NB4 (cell line): ENCODE data around the gene GRAMD4.
A peak's percentile ranks its signal among the peaks of the same experiment; 100 is the strongest.
"Not testable (repeated sequence)": the region's sequence is repeated elsewhere in the genome, so short reads cannot be mapped to it uniquely, and the experiment has no call there.

ENCODE experiments used
- DNase-seq: peaks from one replicate; pipeline ENCODE4 v3.0.0; 2010; ENCODE audit warnings: low read depth
- H3K4me3 ChIP-seq: one replicate; pipeline ENCODE4 v1.5.1; 2011; ENCODE audit warnings: mild to moderate bottlenecking, low read depth, low read length, moderate library complexity
- MYC ChIP-seq: IDR thresholded peaks from 2 replicates; pipeline ENCODE4 v1.6.1; 2011; ENCODE audit warnings: low read depth, low read length
- POLR2A ChIP-seq: IDR thresholded peaks from 2 replicates; pipeline ENCODE4 v1.6.1; 2011; ENCODE audit warnings: mild to moderate bottlenecking; ENCODE audit not compliant: insufficient read length; ENCODE audit errors: extremely low read depth
- TF ChIP-seq, protein P1 (sequence below): IDR thresholded peaks from 2 replicates; pipeline ENCODE4 v1.6.1; 2011; ENCODE audit warnings: low read depth, low read length
- TF ChIP-seq, protein P2 (sequence below): IDR thresholded peaks from one replicate; pipeline ENCODE4 v1.5.1; 2012; ENCODE audit warnings: low read depth, low read length

The GRAMD4 gene

DNA sequence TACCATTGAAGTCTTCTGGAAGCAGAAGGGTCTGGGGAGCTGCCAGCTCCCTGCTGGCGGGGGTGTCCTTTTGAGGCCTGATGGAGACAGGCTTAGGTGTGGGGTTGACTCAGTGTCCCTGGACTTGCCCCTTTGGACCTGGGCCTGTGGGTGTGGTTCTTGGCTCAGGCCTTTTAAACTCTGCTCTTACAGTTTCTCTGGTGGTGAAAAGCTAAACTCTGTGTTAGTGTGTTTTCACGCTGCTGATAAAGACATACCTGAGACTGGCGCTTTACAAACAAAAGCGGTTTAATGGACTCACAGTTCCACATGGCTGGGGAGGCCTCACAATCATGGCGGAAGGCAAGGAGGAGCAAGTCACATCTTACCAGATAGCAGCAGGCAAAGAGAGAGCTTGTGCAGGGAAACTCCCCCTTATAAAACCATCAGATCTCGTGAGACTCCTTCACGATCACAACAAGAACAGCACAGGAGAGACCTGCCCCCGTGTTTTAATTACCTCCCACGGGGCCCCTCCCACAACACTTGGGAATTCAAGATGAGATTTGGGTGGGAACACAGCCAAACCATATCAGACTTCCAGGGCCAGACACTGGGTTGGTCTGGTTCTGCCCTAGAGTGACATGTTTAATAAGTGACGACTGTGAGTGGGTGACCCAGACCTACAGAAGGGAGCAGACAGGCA, 26.5 kb downstream of the GRAMD4 start:
- no peak for TF ChIP-seq MYC
- TF ChIP-seq POLR2A: no peak
- no peak overlapping the region for H3K4me3 ChIP-seq
- DNase-seq: no peak

DNA sequence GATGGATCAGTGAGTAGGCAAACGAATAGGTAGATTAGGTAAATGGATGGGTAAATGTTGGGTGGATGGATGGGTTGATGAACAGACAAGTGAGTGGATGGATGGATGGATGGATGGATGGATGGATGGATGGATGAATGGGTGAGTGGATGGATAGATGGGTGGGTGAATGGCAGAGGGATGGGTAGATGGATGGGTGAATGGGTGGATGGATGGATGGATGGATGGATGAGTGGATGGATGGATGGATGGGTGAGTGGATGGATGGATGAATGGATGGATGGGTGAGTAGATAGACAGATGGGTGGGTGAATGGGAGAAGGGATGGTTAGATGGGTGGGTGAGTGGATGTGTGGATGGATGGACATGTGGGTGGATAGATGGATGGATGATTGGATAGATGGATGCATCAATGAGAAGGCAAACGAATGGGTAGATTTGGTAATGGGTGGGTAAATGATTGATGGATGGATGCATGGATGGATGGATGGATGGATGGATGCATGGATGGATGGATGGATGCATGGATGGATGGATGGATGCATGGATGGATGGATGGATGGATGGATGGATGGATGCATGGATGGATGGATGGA, 28.1 kb downstream of the GRAMD4 start:
- not testable (repeated sequence) for H3K4me3 ChIP-seq, DNase-seq

DNA sequence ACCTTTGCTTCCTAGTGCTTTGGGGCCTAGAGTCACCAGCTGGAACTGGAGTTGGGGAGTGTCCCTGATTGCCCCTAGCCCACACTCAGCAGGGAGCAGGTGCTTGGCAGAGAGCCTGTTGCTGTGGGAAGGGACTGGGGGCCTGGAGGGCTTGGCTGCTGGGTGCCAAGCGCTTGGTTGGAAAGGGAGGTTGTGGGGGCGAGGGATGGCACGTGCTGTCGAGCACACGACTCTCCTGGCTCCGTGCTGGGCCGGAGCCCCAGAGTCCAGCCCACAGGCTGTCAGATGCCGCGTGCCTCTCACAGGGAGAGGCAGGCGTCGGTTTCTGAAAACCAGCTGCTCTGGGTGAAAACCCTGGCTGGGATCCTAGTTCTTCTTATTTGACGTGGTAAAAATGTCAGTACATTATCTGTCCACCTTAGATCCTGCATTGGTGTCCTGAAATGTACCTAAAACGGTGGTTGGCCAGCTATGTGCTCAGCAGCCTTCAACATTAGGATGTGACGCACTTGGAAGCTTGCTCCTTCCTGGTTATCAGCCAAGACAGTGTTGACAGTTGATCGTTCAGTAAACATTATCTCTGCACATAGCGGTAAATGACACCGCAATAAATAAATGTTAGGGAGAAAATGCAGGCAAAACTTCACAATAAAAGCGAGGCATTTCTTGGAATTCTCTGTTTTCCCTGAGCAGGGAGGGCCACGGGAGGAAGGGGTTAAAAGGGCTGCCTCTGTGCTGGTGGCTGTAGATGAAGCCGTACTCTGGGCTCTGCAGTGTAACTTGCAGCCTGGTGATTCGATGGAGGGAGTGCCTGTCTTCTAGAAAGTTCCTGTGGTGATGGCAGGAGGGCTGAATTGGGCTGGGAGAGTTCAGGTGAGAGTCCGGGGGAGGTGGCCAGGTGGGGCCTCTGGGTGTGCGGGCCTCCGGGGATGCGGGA, 29.2 kb downstream of the GRAMD4 start:
- no peak overlapping the region for H3K4me3 ChIP-seq
- TF ChIP-seq POLR2A: no peak
- TF ChIP-seq, protein P1, sequence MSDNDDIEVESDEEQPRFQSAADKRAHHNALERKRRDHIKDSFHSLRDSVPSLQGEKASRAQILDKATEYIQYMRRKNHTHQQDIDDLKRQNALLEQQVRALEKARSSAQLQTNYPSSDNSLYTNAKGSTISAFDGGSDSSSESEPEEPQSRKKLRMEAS: no peak
- TF ChIP-seq, protein P2, sequence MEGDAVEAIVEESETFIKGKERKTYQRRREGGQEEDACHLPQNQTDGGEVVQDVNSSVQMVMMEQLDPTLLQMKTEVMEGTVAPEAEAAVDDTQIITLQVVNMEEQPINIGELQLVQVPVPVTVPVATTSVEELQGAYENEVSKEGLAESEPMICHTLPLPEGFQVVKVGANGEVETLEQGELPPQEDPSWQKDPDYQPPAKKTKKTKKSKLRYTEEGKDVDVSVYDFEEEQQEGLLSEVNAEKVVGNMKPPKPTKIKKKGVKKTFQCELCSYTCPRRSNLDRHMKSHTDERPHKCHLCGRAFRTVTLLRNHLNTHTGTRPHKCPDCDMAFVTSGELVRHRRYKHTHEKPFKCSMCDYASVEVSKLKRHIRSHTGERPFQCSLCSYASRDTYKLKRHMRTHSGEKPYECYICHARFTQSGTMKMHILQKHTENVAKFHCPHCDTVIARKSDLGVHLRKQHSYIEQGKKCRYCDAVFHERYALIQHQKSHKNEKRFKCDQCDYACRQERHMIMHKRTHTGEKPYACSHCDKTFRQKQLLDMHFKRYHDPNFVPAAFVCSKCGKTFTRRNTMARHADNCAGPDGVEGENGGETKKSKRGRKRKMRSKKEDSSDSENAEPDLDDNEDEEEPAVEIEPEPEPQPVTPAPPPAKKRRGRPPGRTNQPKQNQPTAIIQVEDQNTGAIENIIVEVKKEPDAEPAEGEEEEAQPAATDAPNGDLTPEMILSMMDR: no peak
- DNase-seq: no peak

DNA sequence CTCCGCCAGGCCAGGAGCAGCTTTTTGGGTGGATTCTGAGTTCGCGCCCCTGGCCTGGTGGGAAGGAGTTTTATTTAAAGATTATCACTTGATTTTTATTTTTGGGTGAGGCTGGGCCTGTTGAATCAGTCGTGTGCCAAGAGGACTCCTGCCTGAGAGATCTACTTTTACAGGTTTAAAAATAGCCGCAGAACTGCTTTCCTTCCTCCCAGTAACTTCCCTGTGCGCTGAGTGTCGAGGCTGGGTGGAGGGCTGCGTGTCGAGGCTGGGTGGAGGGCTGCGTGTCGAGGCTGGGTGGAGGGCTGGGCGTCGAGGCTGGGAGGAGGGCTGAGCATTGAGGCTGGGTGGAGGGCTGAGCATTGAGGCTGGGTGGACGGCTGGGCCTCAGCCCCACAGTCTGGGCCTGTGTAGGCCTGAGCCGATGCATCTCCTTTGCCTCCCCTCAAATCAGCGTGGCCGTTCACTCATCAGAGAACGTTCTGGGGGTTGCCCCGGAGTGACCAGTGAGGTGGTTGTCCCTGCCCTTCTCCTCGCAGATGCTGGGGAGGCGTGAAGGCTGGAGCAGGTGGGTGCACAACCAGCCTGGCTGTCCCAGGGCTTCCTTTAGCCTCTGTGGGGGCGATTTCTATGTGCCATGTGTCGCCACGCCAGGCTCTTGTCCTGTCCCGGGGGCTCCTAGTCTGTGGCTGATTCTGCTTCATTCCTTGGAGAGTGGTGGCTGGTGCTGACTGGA, 30.1 kb downstream of the GRAMD4 start:
- TF ChIP-seq, protein P1: no peak
- TF ChIP-seq MYC: no peak
- TF ChIP-seq, protein P2: no peak
- TF ChIP-seq POLR2A: no peak
- no peak for DNase-seq
- H3K4me3 ChIP-seq: no peak overlapping the region

DNA sequence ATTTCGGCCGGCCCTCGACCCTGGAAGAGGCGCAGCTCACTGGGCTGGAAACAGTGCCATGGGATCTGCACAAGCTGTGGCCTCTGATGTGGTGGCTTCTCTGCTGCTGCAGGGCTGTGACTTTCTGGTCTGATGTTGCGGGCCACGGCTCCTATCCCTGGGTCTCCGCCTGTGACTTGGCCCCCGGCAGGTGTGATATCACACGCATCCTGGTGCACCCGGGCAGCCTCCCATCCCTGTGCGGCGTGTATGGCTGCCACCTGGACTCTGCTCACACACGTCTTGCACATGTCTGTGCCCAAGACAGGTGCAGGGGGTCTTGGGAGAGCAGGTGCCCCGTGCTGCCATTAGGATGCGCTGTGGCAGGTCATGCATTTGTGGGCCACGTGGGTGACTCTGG, 31.1 kb downstream of the GRAMD4 start:
- DNase-seq: no peak
- no peak overlapping the region for H3K4me3 ChIP-seq
- TF ChIP-seq POLR2A (no peak), MYC (no peak)
- TF ChIP-seq, protein P2: no peak
- TF ChIP-seq, protein P1: no peak

DNA sequence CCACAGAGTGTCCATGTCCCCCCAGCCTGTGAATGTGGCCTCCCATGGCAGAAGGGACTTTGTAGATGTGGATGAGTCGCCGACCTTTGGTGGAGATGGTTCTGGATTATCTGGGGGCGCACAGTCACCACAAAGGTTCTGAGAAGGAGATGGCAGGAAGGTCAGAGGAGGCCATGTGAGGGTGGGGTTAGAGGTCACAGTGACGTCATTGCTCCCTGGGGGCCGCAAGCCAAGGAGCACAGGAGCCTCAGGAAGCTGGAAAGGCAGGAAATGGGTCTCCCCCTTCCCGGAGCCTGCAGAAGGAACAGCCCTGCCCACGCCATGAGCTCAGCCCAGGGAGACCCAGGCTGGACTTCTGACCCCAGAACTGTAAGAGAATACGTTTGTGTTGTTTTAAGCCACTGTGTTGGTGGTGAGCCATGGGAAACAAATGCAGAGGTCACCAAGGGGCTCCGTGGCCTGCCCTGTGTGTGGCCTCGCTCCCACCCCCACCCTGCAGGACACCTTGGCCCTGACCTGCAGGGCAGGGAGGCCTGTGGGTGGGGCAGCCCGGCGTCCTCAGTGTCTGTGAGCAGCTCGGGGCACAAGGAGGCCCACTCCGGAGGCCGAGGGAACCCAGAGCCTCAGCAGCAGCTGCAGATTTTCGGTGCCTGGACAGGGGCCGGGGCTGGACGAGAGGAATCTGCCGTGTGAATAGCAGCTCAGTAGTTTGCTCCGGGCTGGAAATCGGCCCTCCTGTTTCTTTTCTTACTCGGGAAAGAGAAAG, 32.1 kb downstream of the GRAMD4 start:
- no peak overlapping the region for H3K4me3 ChIP-seq
- peak; percentile 48 for DNase-seq
- TF ChIP-seq, protein P1: no peak
- TF ChIP-seq POLR2A: no peak
- TF ChIP-seq MYC: no peak
- TF ChIP-seq, protein P2: no peak
